Mononuclear cell (primary cell): Measurements from ENCODE around the gene ZNF844. TPM values are rescaled to one million over a fixed set of nuclear protein-coding genes. Genes with fewer than 3 reads are reported as not detected.

Source experiments
- H3K27me3 ChIP-seq: 2 replicates; pipeline ENCODE4 v1.6.0; 2011; ENCODE audit warnings: low read length, control low read depth; ENCODE audit not compliant: insufficient read depth
- H3K4me1 ChIP-seq: 2 replicates; pipeline ENCODE4 v1.5.1; 2011; ENCODE audit warnings: mild to moderate bottlenecking, low read length, control low read depth; ENCODE audit not compliant: insufficient read depth
- H3K4me3 ChIP-seq: 2 replicates; pipeline ENCODE4 v1.5.1; 2011; ENCODE audit warnings: mild to moderate bottlenecking, low read length, moderate library complexity
- H3K9me3 ChIP-seq: 2 replicates; pipeline ENCODE4 v1.5.1; 2011; ENCODE audit warnings: low read depth, mild to moderate bottlenecking, control low read depth, low read length
- total RNA-seq: library from RNA; depleted of rRNA; stranded (reverse); fragments of >200 nt; gene quantifications from one replicate; pipeline ENCODE4 v1.2.3, GENCODE V29; 2012

Gene ZNF844
- total RNA-seq, 1 donor: 32.2 TPM

- no peaks in the 10 kb centered on the region for H3K27me3 ChIP-seq
- H3K9me3 ChIP-seq: peaks cover 12% of the 10 kb centered on the region
- H3K4me3 ChIP-seq: no peak overlapping the region
- no peaks in the 10 kb centered on the region for H3K4me1 ChIP-seq
Observed at GRCh38 chr19:12117201-12117970, 52.9 kb downstream of the ZNF844 start.

- Histone ChIP-seq H3K9me3 (peaks cover 7% of the 10 kb centered on the region), H3K4me3 (no peak overlapping the region), H3K4me1 (no peaks in the 10 kb centered on the region), H3K27me3 (no peaks in the 10 kb centered on the region)
Observed at GRCh38 chr19:12126707-12127106, 62.2 kb downstream of the ZNF844 start.

Other genes starting within 250 kb of the ZNF844 start
- gene ZNF439, start 216.0 kb upstream of the ZNF844 start, total RNA-seq: 4.8 TPM
- gene ZNF69, start 176.9 kb upstream of the ZNF844 start, total RNA-seq: 2.3 TPM
- gene ZNF700, start 139.6 kb upstream of the ZNF844 start, total RNA-seq: 14.8 TPM
- 1.7 TPM for gene ZNF763, start 99.7 kb upstream of the ZNF844 start, total RNA-seq
- 0.63 TPM for gene ZNF433, start 29.1 kb upstream of the ZNF844 start, total RNA-seq
- gene ZNF878, start 11.8 kb upstream of the ZNF844 start, total RNA-seq: not detected
- gene ZNF20, start 75.6 kb downstream of the ZNF844 start, total RNA-seq: 1.9 TPM
- 1.7 TPM for gene ZNF625, start 92.0 kb downstream of the ZNF844 start, total RNA-seq
- gene ZNF136, start 98.4 kb downstream of the ZNF844 start, total RNA-seq: 67.0 TPM
- gene ZNF44, start 230.2 kb downstream of the ZNF844 start, total RNA-seq: 24.7 TPM